ENCODE measurements around the gene GSE1.

The GSE1 gene

DNA sequence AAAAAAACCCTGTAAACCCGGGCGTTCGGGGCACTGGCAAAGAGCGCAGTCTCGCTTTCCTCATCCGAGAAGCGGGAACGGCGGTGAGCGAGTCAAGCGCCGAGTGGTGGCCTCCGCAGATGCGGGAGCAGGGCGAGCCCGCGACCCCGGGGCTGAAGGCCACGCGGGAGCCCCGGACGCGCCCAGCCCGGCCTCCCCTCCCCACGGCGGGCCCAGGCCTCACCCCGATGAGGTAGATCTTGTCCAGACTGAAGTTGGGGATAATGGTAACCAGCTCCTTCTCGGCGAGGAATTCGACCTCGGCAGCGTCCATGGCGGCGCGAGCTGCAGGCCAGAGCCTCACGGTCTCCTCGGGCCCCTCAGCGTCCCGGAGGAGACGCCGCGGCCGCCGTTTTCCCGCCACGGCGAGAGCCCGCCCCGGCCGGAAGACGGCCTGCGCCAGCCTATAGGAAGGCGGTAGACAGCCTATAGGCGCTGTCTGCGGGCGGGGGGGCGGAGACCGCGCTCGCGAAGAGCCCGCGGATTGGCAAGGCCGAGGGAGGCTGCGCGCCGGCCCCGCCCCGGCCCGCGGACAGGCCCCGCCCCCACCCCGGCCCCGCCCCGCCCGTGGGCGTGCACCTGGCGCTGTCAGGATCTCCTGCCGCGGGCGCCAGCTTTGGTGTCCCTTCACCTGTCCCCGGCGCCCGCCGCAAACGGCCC is 75.6 kb downstream of the GSE1 start, which contains the start of gene GINS2 (continued):
- no peak for TF ChIP-seq ZNF785 (tag by site-specific recombination; IDR thresholded peaks at IDR 0.05)
- no peak for TF ChIP-seq ZNF670 (tag by site-specific recombination; IDR thresholded peaks at IDR 0.05; ENCODE audit: low read depth)
- no peak for TF ChIP-seq ZNF24 (tag by site-specific recombination; IDR thresholded peaks at IDR 0.05)
- TF ChIP-seq, protein P1, sequence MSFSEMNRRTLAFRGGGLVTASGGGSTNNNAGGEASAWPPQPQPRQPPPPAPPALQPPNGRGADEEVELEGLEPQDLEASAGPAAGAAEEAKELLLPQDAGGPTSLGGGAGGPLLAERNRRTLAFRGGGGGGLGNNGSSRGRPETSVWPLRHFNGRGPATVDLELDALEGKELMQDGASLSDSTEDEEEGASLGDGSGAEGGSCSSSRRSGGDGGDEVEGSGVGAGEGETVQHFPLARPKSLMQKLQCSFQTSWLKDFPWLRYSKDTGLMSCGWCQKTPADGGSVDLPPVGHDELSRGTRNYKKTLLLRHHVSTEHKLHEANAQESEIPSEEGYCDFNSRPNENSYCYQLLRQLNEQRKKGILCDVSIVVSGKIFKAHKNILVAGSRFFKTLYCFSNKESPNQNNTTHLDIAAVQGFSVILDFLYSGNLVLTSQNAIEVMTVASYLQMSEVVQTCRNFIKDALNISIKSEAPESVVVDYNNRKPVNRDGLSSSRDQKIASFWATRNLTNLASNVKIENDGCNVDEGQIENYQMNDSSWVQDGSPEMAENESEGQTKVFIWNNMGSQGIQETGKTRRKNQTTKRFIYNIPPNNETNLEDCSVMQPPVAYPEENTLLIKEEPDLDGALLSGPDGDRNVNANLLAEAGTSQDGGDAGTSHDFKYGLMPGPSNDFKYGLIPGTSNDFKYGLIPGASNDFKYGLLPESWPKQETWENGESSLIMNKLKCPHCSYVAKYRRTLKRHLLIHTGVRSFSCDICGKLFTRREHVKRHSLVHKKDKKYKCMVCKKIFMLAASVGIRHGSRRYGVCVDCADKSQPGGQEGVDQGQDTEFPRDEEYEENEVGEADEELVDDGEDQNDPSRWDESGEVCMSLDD (tag by site-specific recombination; IDR thresholded peaks at IDR 0.05), result no peak
- TF ChIP-seq ZNF140 (tag by site-specific recombination; IDR thresholded peaks at IDR 0.05), result no peak
- TF ChIP-seq ZNF473 (tag by site-specific recombination; IDR thresholded peaks at IDR 0.05), result no peak
- TF ChIP-seq ZNF266 (tag by site-specific recombination; IDR thresholded peaks at IDR 0.05; ENCODE audit: low read depth), result no peak
- TF ChIP-seq ZNF530 (tag by site-specific recombination; IDR thresholded peaks at IDR 0.05; ENCODE audit: low read depth), result no peak
- TF ChIP-seq ZNF175 (tag by site-specific recombination; IDR thresholded peaks at IDR 0.05), result no peak
- no peak for TF ChIP-seq HOXD13 (CRISPR knock-in tag; IDR thresholded peaks at IDR 0.05; ENCODE audit: borderline replicate concordance)
- TF ChIP-seq RBAK (tag by site-specific recombination; IDR thresholded peaks at IDR 0.05), result no peak
- TF ChIP-seq BCL11A (tag by site-specific recombination; IDR thresholded peaks at IDR 0.05; ENCODE audit: low read depth), result no peak
- TF ChIP-seq, protein P2, sequence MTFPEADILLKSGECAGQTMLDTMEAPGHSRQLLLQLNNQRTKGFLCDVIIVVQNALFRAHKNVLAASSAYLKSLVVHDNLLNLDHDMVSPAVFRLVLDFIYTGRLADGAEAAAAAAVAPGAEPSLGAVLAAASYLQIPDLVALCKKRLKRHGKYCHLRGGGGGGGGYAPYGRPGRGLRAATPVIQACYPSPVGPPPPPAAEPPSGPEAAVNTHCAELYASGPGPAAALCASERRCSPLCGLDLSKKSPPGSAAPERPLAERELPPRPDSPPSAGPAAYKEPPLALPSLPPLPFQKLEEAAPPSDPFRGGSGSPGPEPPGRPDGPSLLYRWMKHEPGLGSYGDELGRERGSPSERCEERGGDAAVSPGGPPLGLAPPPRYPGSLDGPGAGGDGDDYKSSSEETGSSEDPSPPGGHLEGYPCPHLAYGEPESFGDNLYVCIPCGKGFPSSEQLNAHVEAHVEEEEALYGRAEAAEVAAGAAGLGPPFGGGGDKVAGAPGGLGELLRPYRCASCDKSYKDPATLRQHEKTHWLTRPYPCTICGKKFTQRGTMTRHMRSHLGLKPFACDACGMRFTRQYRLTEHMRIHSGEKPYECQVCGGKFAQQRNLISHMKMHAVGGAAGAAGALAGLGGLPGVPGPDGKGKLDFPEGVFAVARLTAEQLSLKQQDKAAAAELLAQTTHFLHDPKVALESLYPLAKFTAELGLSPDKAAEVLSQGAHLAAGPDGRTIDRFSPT (tag by site-specific recombination; IDR thresholded peaks at IDR 0.05), result no peak
- TF ChIP-seq ZNF341 (tag by site-specific recombination; IDR thresholded peaks at IDR 0.05; ENCODE audit: low read depth), result no peak
- no peak for TF ChIP-seq ZNF521 (tag by site-specific recombination; IDR thresholded peaks at IDR 0.05)
- no peak for TF ChIP-seq ZBTB21 (tag by site-specific recombination; IDR thresholded peaks at IDR 0.05)
- TF ChIP-seq ZNF629 (tag by site-specific recombination; IDR thresholded peaks at IDR 0.05), result no peak
- TF ChIP-seq ZNF701 (tag by site-specific recombination; IDR thresholded peaks at IDR 0.05), result no peak
- no peak for TF ChIP-seq ZNF302 (tag by site-specific recombination; IDR thresholded peaks at IDR 0.05; ENCODE audit: low read depth)
- TF ChIP-seq ZNF792 (tag by site-specific recombination; IDR thresholded peaks at IDR 0.05), result no peak
- no peak for TF ChIP-seq ZNF548 (tag by site-specific recombination; IDR thresholded peaks at IDR 0.05)
- TF ChIP-seq ZNF114 (tag by site-specific recombination; IDR thresholded peaks at IDR 0.05), result no peak
- no peak for TF ChIP-seq ZNF747 (tag by site-specific recombination; IDR thresholded peaks at IDR 0.05)
- TF ChIP-seq YY1 (tag by site-specific recombination; IDR thresholded peaks at IDR 0.05), result peak; percentile 70; the same call in 1 of the 2 replicates
- TF ChIP-seq KLF16 (tag by site-specific recombination; IDR thresholded peaks at IDR 0.05), result no peak; the same call in none of the 2 replicates
- TF ChIP-seq, protein P3, sequence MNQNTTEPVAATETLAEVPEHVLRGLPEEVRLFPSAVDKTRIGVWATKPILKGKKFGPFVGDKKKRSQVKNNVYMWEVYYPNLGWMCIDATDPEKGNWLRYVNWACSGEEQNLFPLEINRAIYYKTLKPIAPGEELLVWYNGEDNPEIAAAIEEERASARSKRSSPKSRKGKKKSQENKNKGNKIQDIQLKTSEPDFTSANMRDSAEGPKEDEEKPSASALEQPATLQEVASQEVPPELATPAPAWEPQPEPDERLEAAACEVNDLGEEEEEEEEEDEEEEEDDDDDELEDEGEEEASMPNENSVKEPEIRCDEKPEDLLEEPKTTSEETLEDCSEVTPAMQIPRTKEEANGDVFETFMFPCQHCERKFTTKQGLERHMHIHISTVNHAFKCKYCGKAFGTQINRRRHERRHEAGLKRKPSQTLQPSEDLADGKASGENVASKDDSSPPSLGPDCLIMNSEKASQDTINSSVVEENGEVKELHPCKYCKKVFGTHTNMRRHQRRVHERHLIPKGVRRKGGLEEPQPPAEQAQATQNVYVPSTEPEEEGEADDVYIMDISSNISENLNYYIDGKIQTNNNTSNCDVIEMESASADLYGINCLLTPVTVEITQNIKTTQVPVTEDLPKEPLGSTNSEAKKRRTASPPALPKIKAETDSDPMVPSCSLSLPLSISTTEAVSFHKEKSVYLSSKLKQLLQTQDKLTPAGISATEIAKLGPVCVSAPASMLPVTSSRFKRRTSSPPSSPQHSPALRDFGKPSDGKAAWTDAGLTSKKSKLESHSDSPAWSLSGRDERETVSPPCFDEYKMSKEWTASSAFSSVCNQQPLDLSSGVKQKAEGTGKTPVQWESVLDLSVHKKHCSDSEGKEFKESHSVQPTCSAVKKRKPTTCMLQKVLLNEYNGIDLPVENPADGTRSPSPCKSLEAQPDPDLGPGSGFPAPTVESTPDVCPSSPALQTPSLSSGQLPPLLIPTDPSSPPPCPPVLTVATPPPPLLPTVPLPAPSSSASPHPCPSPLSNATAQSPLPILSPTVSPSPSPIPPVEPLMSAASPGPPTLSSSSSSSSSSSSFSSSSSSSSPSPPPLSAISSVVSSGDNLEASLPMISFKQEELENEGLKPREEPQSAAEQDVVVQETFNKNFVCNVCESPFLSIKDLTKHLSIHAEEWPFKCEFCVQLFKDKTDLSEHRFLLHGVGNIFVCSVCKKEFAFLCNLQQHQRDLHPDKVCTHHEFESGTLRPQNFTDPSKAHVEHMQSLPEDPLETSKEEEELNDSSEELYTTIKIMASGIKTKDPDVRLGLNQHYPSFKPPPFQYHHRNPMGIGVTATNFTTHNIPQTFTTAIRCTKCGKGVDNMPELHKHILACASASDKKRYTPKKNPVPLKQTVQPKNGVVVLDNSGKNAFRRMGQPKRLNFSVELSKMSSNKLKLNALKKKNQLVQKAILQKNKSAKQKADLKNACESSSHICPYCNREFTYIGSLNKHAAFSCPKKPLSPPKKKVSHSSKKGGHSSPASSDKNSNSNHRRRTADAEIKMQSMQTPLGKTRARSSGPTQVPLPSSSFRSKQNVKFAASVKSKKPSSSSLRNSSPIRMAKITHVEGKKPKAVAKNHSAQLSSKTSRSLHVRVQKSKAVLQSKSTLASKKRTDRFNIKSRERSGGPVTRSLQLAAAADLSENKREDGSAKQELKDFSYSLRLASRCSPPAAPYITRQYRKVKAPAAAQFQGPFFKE (tag by site-specific recombination; IDR thresholded peaks at IDR 0.05; ENCODE audit: borderline replicate concordance), result no peak
- no peak for TF ChIP-seq ZNF157 (tag by site-specific recombination; IDR thresholded peaks at IDR 0.05)
- no peak for TF ChIP-seq ZNF366 (tag by site-specific recombination; conservative IDR thresholded peaks at IDR 0.05)
- TF ChIP-seq, protein P4, sequence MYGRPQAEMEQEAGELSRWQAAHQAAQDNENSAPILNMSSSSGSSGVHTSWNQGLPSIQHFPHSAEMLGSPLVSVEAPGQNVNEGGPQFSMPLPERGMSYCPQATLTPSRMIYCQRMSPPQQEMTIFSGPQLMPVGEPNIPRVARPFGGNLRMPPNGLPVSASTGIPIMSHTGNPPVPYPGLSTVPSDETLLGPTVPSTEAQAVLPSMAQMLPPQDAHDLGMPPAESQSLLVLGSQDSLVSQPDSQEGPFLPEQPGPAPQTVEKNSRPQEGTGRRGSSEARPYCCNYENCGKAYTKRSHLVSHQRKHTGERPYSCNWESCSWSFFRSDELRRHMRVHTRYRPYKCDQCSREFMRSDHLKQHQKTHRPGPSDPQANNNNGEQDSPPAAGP (tag by site-specific recombination; IDR thresholded peaks at IDR 0.05), result peak; percentile 39; the same call in 1 of the 2 replicates
